ENCODE results near the gene MED27.
"Not testable (repeated sequence)": the region's sequence is repeated elsewhere in the genome, so short reads cannot be mapped to it uniquely, and the experiment has no call there.

The MED27 gene

GRCh38 chr9:132015866-132016265, 63.8 kb downstream of the MED27 start:
- no peak for DNase-seq (ENCODE audit: low spot score)

- no peak for DNase-seq (ENCODE audit: low spot score)
Measured at GRCh38 chr9:132014218-132014805, 65.4 kb downstream of the MED27 start.

- no peak for DNase-seq (ENCODE audit: low spot score)
Measured at GRCh38 chr9:132012704-132013357, 66.8 kb downstream of the MED27 start.

GRCh38 chr9:132011896-132012295, 67.8 kb downstream of the MED27 start:
- no peak for DNase-seq (ENCODE audit: low spot score)

- DNase-seq (ENCODE audit: low spot score), result no peak
Measured at GRCh38 chr9:132011309-132011708, 68.4 kb downstream of the MED27 start.

- DNase-seq (ENCODE audit: low spot score), result not testable (repeated sequence)
Measured at GRCh38 chr9:132010201-132010600, 69.5 kb downstream of the MED27 start.

GRCh38 chr9:132008855-132009812, 70.5 kb downstream of the MED27 start:
- DNase-seq (ENCODE audit: low spot score), result peak; percentile 12

- DNase-seq (ENCODE audit: low spot score), result no peak
Measured at GRCh38 chr9:132008184-132008803, 71.4 kb downstream of the MED27 start.

GRCh38 chr9:132007371-132008025, 72.2 kb downstream of the MED27 start:
- no peak for DNase-seq (ENCODE audit: low spot score)

GRCh38 chr9:132006677-132007370, 72.8 kb downstream of the MED27 start:
- DNase-seq (ENCODE audit: low spot score), result no peak

- DNase-seq (ENCODE audit: low spot score), result no peak
Measured at GRCh38 chr9:132005899-132006298, 73.8 kb downstream of the MED27 start.

GRCh38 chr9:132004323-132004722, 75.3 kb downstream of the MED27 start:
- DNase-seq (ENCODE audit: low spot score), result no peak

- DNase-seq (ENCODE audit: low spot score), result no peak
Measured at GRCh38 chr9:132003896-132004295, 75.8 kb downstream of the MED27 start.

GRCh38 chr9:132003319-132003704, 76.4 kb downstream of the MED27 start:
- no peak for DNase-seq (ENCODE audit: low spot score)

GRCh38 chr9:132002643-132003318, 76.9 kb downstream of the MED27 start:
- DNase-seq (ENCODE audit: low spot score), result no peak

GRCh38 chr9:132001567-132001966, 78.1 kb downstream of the MED27 start:
- no peak for DNase-seq (ENCODE audit: low spot score)

- no peak for DNase-seq (ENCODE audit: low spot score)
Measured at GRCh38 chr9:132000659-132001058, 79.0 kb downstream of the MED27 start.

GRCh38 chr9:131999692-132000551, 79.7 kb downstream of the MED27 start:
- no peak for DNase-seq (ENCODE audit: low spot score)

- no peak for DNase-seq (ENCODE audit: low spot score)
Measured at GRCh38 chr9:131997779-131998178, 81.9 kb downstream of the MED27 start.

- no peak for DNase-seq (ENCODE audit: low spot score)
Measured at GRCh38 chr9:131997076-131997475, 82.6 kb downstream of the MED27 start.

Measured in HuH-7 (cell line).